ENCODE results near the gene GPR31. TPM values are rescaled to one million over a fixed set of nuclear protein-coding genes. Genes with fewer than 3 reads are reported as not detected.

Gene GPR31
- total RNA-seq, 2 donors from 2014 or later, result not detected

DNA sequence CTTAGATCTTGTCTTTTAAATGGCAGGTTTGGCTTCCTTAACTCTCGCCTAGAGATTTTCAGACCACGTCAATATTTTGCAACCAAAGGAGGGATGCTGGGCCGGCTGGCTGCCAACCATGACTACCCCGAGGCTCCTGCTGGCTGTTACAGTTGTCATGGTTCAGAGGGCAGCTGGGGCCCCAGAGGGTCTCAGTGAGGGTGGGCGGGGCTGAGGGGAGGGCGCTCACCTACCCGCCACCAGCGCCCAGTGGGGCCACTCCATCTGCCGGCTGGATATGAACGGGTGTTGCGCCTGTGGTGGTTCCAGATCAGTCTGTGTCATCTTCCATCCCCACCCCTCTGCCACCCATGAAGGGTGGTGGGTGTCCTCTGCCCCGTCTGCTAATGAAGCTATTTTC lies 12.3 kb downstream of the GPR31 start:
- DNase-seq (no peak), ATAC-seq (no peak)
- intact Hi-C loops (cut with DNase I, micrococcal nuclease), result loop anchor here in 1 of 2 donors (5.0 kb wide), 1 partner anchor 368 kb away; no protein-coding TSS in a partner anchor

DNA sequence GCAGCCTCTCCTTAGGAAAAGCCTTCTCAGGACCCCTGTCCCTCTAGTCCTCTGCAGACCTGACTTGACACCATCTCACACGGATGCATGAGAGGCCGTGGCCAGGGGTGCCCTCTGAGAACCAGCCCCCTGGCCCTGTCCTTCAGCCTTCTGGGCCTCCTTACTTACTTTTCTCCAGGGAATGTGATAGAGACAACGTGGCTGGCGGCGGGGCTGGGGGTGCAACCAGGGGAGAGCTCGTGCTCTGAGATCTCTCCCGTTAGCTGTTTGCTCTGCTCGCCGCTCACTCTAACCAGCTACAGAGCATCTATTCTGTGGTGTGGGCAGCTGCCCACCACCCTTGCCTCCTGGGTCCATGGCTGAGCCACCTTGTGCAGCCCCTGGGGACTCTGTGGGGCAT lies 14.7 kb downstream of the GPR31 start:
- DNase-seq (no peak), ATAC-seq (no peak)
- intact Hi-C loops (cut with DNase I, micrococcal nuclease), result loop anchor here in 1 of 2 donors (5.0 kb wide), 1 partner anchor 146 kb away; the partner anchor contains the start of gene CEP43

DNA sequence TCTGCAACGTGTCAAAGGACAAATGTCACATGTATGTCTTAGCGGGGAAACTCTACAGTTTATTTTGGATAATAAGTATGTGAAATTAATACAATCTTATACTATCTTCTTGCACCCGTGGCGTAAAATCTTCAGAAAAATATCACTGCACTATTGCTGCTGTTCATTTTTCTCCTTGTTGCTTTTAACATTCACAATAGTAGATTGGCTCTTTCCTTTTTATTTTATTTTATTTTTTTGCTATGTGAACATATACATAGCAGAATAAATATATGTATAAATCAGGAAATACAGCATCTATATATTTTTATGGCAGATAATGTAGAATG lies 15.4 kb downstream of the GPR31 start:
- no peak for DNase-seq
- intact Hi-C loops (cut with DNase I, micrococcal nuclease), result loop anchor here in 1 of 2 donors (5.0 kb wide), 1 partner anchor 145 kb away; the partner anchor contains the start of gene CEP43
- no peak for ATAC-seq

DNA sequence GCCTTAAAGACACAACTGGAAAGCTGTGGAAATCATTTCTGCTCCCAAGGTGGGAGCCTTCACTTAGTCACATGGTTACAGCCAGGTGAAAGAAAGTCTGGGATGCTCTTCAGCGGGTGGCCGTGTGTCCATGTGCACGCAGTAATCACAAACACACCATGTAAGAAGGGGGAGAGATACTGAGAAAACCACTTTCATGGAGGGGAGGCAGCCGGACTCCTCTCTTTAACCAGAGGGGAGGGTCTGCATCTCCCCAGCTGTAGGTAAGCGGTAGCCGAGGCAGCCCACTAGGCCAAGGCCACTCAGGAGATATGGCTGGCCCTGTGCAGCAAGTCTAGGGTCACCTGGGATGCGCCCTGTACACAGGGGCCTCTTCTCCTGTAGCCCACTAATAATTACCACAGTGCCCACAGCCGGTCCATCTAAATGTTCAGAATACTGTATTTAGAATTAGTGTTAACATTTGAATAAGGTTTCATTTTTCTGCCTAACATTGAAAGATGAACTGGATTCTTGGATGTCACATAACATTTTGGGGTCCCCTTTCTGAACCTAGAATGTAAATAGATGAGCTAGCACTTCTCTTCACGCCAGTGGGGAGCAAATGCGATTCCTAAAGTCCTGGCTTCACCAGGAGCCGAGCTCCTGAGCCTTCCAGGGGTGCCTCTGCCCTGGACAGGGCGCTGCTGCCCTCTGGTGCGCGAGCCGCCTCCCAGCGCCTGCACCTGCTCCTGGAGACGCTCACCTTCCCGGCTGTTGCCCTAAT lies 15.9 kb downstream of the GPR31 start:
- peak; percentile 98 for ATAC-seq
- intact Hi-C loops (cut with DNase I, micrococcal nuclease), result loop anchor here in 1 of 2 donors (5.0 kb wide), 1 partner anchor 145 kb away; the partner anchor contains the start of gene CEP43
- DNase-seq, result peak; percentile 47 to 69

DNA sequence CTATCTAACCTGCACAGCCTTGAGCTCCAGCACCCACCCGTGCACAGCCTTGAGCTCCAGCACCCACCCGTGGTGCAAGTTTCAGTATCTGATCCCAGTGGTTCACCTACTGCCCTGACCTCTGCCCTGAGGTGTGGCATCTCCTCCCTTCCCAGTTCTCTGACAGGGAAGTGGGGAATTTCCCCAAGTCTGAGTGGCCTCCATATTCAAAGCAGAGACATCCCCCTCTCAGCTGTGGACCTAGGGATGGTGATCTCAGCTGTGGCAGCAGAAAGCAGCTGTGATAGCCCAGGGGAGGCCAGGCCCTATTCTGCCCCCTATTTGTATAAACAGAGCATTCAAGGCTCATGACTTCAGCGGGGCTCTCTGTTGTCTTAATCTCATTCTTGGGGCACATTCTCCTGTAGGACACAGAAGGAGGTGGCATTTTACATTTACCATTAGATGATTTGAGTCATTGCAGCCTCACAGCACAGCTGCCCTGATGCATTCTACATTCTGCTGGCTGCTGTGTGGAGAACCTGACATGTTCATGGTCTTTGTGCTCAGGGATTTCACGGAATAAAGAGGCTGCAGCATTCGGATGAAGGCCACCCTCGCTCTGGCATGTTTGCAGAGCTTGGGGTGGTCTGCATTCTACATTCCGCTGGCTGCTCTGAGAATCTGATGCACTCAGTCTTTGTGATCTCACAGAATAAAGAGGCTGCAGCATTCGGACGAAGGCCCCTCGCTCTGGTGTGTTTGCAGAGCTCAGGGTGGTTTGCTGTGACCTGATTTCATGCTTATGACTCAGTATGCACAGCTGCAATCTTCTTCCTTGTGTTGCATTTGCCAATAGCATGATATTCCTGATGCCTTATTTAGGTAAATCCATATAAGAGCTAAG lies 16.9 kb downstream of the GPR31 start:
- ATAC-seq (peak; percentile 69), DNase-seq (no peak)
- intact Hi-C loops (cut with DNase I, micrococcal nuclease), result loop anchor here in 1 of 2 donors (5.0 kb wide), 1 partner anchor 144 kb away; the partner anchor contains the start of gene CEP43

DNA sequence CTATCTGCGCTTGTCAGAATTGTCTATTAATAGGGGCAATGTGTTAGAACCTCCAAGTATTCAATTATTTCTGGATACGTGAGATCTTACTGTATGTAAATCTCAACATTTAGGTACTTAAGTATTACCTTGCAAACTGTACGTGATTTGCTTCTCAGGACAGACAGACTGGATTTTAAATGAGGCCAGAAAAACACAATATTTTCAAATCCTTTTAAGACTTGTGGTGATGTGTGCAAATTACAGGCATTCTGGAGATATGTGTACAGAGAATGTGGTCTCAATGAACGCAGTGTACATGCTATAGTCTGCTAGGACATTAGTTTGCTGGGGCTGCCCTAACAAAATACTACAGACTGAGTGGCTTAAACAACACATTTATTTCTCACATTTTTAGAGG lies 18.0 kb downstream of the GPR31 start:
- DNase-seq (no peak), ATAC-seq (no peak)
- intact Hi-C loops (cut with DNase I, micrococcal nuclease), result loop anchor here in 1 of 2 donors (5.0 kb wide), 1 partner anchor 142 kb away; the partner anchor contains the start of gene CEP43

DNA sequence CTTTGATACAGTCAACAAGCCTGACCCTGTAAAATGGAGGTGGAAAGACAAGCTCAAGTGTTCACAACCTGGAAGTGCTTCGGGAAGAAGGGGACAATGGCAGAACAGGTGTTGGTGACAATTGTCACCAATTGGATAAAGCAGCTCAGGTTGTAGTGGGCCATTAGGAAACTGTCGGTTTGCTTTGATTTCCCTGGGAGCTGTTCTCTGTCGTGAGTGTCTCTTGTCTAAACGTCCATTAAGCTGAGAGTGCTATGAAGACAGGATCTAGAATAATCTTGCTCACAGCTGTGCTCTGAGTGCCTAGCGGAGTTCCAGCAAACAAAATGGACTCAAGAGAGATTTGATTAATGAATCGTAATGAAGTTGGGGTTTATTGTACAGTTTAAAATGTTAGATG lies 19.9 kb downstream of the GPR31 start:
- intact Hi-C loops (cut with DNase I, micrococcal nuclease), result no loop called here
- DNase-seq (no peak), ATAC-seq (no peak)

DNA sequence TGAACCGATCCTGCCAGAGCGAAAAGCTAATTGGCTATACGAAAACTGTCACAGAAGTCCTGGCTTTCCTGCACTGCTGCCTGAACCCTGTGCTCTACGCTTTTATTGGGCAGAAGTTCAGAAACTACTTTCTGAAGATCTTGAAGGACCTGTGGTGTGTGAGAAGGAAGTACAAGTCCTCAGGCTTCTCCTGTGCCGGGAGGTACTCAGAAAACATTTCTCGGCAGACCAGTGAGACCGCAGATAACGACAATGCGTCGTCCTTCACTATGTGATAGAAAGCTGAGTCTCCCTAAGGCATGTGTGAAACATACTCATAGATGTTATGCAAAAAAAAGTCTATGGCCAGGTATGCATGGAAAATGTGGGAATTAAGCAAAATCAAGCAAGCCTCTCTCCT lies 20.7 kb downstream of the GPR31 start:
- no peak for DNase-seq
- ATAC-seq, result no peak

DNA sequence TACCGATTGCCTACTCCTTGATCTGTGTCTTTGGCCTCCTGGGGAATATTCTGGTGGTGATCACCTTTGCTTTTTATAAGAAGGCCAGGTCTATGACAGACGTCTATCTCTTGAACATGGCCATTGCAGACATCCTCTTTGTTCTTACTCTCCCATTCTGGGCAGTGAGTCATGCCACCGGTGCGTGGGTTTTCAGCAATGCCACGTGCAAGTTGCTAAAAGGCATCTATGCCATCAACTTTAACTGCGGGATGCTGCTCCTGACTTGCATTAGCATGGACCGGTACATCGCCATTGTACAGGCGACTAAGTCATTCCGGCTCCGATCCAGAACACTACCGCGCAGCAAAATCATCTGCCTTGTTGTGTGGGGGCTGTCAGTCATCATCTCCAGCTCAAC lies 21.4 kb downstream of the GPR31 start:
- no peak for DNase-seq
- intact Hi-C loops (cut with DNase I, micrococcal nuclease), result no loop called here
- no peak for ATAC-seq

More for the DNA sequence above, 20.7 kb downstream of the GPR31 start:
- intact Hi-C loops (cut with DNase I, micrococcal nuclease), result no loop called here

DNA sequence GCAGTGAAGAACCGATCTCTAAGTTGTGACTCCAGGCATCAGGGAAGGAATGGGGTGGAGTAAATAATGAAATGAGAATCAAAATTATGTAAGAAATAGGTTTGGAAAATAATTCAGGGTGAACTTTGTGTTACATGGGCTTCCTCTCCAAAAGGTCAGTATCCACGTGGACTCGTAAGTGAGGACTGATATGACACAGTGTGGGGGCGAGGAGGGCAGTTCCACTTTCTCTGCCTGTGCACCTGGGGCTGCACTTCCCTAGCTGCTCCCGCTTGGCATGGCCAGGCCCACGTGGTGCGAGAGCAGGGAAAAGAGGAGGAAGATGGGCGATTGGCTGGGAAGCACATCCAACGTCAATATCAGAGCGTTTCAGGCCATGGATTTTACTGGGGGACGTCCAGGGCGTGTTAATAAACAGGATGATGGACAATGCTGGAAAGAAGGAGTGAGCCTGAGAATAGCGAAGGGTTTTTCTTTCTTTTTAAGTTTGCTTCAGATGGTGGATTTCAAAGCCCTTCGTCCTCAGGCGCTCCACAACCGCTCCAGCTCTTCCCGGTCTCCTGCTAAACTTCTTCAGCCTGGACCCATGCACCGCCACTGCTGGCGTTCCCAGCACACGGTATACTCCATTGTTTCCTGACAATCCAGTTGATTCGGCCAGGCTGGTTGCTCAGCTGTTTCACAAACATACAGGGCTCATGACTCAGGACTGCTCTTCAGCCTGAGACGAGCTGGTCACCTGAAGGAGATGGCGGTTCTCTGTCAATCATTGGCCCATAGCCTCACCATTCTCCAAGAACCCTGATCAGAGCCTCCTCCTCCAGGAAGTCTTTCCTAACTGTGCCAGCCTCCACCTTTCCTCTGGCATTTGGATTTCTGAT lies 23.1 kb downstream of the GPR31 start:
- ATAC-seq (no peak), DNase-seq (no peak)
- intact Hi-C loops (cut with DNase I, micrococcal nuclease), result no loop called here

DNA sequence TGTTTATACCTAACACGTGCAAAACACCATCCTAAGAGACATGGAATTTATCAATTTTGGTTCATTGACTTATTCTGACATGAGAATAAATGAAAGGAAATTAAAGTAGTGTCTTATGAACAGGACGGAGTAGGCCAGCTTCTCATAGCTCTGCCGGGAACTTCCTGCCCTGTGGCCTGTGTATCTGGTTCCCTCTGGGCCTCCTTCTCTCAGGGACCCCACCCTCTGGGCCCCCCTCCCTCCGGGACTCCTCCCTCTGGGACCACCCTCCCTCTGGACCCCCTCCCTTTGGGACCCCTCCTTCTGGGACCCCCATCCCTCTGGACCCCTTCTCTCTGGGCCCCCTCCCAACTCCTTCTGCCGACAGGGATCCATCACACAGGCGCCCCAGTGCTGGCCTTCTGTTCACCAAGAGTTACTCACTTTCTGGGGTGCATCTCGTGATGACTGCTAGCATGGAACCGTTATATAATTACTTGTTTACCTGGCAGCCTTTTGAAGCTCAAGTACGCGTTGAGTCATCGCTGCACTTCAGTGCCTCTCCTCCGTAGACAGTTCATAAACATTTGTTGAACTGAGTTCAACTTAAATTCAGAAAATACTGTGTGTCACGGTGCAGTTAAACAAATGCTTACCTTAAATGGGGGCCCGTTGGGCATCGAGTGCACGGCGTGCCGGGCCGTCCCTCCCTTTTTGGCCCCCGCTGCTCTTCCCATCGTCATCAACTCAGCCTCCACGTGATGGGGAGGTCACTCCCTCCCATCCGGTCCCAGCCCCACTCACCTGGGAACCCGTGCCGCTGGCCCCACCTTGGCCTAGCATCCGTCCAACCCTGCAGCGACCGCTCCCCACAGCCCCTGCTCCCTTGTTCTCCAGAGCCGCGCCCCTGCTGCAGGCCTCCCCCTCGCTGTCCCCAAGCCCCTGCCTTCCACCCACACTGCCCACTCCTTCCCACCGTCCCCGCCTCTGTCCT lies 26.8 kb downstream of the GPR31 start:
- intact Hi-C loops (cut with DNase I, micrococcal nuclease), result no loop called here
- no peak for ATAC-seq
- no peak for DNase-seq

DNA sequence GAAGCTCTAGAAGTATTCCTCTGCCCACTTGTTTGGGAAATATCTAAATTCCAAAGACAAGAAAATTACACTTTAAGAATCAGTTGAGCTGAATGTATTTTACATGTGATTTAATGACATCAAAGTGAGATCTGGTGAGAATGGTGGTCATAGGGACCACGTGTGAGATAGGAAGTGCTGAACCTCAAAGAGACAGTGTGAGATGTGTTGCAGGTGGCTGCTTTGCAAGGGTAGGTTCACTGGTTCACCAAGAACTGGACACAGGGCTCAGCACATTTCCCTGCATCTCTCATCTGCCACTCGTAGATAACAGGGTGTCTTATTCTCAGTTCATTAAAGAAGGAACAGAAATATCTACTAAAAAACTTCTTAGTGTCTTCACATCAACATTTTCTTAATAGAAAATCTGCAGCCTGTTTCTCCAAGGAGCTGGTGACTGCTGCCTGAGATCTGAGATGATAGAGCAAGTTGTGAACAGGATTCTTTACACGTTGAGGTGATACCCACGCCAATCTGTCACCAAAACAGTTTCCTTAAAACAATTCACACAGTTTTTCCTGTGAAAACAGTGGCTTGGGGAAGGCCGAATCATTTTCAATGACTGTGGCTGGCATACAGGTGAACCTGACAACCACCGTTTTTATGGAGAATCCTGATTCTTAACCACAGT lies 27.6 kb downstream of the GPR31 start:
- no peak for DNase-seq
- intact Hi-C loops (cut with DNase I, micrococcal nuclease), result no loop called here
- no peak for ATAC-seq

DNA sequence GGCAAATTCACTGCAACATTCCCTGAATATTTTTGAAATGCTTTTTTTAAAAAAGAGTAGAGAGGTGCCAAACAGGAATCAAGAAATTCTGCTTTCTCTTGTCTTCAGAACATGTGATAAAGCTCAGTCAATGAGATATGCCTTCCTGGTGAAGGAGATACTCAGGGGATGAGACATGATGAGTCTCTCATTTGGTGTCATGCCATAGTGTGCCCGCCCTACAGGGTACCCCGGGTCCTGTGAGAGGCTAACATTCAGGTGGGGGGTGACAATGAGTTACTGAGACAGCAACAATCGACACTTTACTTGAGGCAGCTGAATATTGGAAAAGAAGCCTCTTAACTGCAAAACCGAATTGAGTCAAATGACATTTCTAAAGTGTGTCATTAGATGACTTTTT lies 28.2 kb downstream of the GPR31 start:
- no peak for DNase-seq
- intact Hi-C loops (cut with DNase I, micrococcal nuclease), result no loop called here
- ATAC-seq, result no peak

DNA sequence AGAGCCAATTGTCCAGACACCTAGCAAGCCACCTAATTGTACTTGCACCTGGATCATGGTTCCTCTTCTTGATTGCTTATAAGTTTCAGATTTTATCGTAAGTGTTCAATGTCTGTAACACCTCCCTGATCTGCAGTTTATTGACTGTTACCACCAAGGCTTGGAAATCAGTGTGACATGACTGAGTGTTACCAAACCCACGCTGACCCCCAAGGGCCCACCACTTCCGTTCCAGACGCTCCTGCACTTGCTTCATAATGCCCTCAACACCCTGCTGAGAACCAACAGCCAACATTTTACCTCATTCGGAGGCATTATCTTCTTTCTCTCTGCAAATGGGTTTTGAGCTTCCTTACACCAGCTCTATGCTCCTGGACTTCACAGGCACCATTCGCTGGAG lies 28.6 kb downstream of the GPR31 start:
- intact Hi-C loops (cut with DNase I, micrococcal nuclease), result no loop called here
- ATAC-seq (no peak), DNase-seq (no peak)

DNA sequence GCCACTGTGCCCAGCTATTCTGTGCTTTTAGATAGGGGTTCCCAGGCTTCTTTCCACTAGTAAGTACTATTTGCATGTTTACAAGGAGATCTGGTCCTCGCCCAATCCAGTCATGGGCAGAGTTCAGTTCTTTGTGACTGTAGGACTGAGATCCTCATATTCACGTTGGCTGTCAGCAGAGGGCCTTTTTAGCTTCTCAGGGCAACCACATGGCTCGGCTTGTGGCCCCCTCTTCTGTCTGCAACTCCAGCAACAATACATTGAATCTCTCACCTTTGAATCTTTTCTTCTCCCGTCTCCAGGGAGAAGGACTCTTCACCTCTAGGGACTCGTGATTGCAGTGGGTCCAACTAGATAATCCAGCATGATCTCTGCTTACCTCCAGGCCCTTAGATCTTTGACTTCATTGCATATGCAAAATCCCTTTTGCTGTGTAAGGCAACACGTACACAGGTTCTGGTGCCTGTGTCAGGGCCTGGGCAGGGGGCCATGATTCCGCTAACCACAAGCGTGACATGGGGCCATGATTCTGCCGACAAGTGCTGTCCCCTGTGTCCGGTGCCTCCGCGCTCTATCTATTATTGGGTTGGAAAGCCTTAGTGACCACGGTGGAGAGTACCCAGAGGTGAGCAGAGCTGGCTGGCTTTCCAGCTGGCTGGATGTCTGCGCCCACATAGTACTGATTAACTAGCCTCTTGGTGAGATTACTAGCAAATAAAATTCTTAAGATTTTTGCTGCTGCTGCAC lies 29.8 kb downstream of the GPR31 start:
- ATAC-seq, result peak; percentile 33
- no peak for DNase-seq
- intact Hi-C loops (cut with DNase I, micrococcal nuclease), result no loop called here

DNA sequence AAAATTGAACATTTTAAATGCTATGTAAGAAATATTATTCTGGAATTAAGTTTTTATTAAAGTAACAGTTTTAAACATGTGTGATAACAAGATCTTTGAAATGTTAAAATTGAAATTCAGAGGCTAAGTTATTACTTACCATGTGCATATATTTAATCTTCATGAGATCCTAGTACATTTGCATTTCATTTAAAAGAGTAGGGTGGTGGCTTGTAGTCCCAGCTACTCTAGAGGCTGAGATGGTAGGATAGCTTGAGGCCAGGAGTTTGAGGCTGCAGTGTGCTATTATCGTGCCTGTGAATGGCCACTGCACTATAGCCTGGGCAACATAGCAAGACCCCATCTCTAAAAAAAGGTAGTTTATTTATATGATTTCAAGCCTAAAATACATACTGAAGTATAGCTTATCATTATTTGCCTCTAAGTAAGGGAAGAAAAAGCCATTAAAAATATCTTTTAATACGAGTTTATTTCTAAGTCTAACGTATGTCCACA lies 31.9 kb downstream of the GPR31 start:
- no peak for ATAC-seq
- intact Hi-C loops (cut with DNase I, micrococcal nuclease), result no loop called here
- no peak for DNase-seq
